HG02973 (cell line): ENCODE results near the gene SNX30.

ENCODE experiments used
- ATAC-seq: cut with Tn5 transposase; IDR thresholded peaks from one replicate; pipeline ENCODE4 v1.9.1; 2021; ENCODE audit warnings: moderate library complexity; ENCODE audit not compliant: unreplicated experiment

The SNX30 gene

DNA sequence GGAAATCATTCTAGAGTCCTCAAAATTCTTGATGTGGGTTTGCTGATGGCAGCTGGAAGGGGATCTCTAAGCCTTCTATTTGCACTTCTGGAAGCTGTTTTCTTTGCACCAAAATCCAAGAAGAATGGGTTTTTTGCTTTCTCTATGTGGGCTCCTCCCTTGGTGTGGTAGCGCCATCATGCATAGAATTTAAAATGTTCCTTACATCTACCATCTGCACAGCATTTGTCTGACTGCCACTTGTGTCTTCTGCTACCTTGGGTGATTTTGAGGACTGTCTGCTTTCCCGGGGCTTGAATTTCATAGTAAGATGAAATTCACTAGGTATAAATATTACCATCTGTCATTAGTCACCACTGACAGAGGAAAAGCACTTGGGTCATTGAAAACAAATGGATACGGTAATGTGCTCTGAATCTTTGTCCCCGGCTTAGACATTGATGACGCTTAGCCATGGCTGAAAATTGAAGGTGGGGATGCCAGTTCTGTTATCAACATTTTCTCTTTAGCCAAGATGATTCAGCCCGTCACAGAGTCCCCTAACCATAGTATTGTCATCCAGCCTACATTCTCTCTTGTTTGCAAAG is 30.0 kb downstream of the SNX30 start:
- no peak for ATAC-seq

DNA sequence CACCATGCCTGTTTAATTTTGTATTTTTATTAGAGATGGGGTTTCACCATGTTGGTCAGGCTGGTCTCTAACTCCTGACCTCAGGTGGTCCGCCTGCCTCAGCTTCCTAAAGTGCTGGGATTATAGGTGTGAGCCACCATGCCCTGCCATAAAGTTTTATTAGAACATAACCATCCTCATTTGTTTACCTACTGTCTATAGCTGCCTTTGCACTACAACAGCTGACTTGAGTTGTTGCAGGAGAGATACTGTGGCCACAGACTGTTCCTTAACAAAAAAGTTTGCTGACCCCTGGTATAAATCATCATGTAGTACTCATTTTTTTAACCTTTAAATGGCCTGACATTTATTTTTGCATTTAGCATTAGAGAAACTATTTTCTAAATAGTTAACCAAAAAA is 31.7 kb downstream of the SNX30 start:
- no peak for ATAC-seq

DNA sequence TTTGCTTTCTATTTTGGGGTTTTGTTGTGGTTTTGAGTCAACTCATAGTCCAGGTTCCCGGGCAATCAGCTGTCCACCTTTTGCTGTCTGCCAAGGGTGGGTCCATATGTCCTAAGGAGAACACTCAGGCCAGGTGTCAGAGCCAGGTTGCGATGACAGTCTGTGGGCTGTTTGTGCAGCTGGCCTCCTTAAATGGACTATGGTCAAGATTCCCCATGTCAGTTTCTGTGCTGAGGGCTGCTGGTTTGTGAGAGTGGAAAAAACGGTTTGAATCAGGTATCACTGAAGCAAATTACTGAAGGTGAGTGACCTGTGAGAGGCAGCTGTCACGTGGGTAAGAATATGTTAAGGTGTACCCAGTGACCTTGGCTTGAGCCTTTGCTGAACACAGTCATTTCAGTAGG is 33.0 kb downstream of the SNX30 start:
- ATAC-seq, result no peak

DNA sequence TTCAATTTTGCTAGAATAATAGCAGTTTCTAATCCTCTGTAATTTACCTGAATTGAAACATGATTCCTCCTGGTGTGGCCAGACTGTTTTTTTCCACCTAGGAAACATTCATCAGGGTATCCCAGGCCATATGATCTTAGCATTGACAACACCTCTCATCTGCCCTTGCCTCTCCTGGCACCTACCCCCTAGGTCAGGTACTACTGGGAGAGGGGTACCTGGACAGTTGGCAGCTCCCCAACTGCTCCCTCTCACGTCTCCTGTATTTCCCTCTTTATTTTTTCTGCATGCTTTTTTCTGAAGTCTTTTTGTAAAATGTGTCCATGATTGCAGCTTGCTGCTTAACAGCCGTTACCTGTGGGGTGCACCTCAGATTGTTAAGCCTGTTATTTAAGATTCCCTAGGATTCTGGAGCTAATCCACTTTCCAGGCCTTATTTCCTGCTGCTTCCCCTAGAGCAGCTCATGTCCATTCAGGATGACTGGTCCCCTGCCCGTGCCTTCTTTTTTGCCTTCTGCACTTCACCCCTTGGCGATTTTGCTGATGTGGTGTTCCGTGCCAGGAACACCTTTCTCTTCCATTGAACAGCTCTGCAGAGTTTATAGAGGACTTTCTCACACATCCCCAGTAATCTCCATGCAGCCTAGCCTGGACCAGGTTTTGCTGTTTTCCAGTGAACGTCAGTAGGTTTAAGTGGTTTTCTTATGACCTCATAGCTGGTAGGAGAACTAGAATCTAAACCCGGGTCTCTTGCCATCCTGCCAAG is 33.6 kb downstream of the SNX30 start:
- ATAC-seq, result no peak

DNA sequence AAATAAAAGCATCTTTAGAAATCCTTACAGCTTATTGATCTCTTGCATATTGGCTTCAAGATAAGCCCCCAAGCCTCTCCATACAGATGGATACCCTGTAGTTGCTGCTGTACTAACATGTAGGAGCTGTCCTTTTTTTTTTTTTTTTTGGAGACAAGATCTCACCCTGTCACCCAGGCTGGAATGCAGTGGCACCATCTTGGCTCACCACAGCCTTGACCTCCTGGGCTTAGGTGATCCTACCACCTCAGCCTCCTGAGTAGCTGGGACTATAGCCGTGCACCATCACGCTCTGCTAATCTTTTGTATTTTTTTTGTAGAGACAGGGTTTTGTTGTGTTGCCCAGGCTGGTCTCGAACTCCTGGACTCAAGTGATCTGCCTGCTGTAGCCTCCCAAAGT is 35.4 kb downstream of the SNX30 start:
- no peak for ATAC-seq

DNA sequence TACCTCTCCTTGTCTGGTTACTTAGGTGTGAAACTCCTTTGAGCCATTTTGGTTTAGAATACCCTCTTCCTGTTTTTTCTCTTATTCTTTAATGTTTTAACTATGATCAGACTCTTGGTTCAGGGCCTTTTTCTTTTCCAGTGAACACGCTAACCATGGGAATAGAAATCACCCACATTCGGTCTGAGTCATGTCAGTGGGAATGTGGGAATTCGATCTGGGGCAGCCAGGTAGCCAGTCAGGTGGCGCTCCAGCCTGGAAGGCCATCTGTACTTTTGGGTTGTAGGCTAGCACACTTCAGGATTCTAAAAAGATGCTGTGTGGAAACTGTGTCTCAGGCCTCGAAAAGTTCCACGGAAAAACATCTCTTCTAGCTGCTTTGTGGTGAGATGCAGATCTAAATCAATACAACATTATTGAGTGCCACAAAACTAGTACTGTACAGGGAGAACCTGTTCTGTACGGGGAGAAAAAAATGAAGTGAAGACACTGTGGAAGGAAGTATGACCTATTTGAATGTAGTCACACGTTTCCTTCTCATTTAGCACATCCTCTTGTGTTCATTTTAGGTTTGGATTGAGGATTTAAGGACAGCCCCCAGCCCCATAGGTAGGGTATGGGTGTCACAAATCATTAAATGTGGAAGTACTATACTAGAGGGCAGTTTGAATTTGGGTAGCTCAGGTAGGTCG is 36.4 kb downstream of the SNX30 start:
- ATAC-seq, result no peak

DNA sequence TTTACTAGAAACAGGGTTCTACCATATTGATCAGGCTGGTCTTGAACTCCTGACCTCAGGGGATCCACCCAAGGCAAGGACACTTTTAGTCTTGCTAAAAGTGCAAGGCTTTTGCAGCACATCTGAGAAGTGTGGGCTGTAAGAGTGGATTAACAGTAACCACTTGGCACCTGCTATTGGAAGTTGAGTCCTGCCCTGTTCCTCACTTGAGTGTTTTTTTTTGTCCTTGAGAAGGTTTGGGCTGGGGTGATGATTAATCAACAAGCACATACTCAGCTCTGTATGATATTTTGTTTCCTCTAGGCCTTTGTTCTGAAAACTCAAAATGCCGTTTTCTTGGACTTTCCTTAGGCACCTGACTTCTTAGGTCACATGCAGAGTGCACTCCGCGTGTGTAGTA is 37.4 kb downstream of the SNX30 start:
- no peak for ATAC-seq

DNA sequence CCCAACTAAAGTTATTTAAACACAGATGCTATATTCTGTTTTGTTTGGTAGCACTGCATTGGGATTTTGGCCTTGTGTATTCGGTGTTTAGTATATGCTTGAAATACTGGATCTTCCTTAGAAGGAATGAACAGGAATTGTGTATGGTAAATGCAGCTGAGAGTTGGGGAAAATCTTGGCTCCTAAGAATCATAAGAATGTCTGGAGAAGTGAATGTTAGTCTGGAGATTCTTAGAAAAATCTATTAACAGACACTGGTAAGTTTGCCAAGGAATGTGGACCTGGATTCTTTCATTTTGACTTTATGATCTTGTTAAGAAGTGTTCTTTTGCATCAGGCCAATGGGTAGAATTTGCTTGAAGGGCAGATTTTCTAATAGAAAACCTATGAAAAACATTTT is 38.9 kb downstream of the SNX30 start:
- no peak for ATAC-seq

DNA sequence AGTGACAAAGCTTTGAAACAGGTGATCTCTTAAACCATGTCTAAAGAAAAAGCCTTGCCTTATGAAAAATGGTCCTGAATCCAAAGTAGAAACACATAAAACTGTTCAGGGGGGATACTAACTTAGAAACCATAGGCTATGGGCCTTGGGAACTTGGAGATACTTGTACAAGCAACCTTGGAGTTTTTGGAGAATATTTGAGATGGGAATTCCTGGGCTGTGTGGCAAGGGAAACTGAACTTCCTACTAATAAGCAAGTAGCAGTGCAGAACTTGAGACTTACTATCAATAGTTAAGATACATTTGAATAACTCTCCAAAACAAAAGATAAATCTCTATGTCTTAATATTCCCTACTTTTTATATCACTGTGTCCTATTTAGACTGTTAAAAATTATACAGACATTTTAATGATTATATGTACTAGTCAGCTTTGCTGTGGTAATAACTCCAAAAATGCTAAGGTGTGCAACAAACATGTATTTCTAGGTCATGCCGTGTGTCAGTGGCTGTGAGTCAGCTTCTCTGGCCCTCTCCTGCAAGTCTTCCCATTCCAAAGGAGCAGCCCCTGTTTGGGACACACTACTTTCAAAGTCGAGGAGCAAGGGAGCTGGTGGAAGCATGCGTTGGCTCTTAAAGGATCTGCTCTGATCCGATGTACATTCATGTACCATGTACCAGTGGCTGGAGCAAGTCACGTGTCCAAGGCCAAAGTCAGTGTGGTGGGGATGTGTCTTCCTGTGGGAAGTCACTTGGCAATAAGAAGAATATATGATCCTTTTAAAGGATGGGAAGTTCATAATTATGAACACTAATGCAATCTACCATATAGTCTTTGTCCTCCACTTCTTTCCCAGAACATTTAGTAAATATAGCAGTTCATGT is 39.6 kb downstream of the SNX30 start:
- ATAC-seq, result no peak

DNA sequence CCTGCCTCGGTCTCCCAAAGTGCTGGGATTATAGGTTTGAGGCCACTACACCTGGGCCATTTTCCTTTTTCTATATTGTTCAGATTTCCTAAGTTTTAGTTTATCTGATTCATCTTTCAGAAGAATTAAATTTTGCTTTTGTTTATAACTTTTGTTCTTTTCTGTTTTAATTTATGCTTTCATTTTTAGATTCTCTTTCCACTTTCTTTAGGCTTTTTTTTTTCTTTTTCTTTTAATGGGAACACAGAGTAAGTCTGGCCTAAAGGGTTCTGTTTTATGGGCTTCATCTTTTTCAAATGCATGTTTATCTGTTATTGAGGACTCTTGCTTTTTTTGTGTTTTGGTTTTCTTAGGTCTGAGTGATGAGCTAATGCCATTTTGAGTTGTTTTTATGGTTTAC is 42.1 kb downstream of the SNX30 start:
- ATAC-seq, result no peak

DNA sequence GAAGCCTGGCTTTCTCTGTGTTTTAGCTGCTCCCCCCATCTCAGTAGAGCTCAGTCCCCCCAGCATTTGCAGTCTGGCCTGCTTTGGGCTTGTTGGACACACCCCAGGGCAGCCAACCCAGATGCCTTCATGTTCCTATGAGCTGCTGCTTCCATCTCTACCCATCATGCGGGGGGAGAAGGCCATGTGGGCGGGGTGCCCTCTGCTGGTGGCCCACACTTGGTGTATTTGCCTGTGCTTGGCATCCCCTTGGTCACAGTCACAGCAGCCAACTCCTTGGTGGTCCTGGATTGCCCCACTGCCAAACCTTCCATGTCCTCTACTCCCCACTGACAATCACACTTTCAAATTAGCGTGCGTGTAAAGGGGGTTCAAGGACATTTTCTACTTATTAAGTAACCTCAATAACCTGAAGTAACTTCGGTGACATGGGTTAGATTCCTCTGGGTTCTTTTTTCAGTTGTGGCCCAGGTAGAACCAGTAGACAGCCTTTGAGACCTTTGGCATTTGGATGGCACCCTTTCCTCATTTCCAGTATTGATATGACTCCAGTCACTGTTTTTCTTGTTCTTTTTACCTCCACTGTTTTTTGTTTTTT is 42.8 kb downstream of the SNX30 start:
- peak; percentile 86 for ATAC-seq

DNA sequence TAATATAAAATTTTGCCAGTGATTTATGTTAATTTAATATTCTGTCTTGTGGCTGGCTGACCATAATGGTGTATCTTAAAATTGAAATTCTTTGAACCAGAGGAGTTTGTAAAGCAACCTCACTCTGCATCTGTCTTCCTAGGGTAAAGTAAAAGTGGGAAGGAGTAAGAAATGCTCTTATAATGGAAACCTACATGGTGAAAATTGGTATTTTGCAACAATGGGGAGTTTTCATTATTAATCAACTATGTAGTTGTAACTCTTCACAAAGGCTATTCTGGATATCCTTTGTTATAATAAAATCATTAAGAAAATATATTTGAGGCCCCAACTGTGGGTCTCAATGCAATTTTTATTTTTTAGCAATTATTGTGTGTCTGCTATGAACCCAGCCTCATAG is 44.2 kb downstream of the SNX30 start:
- ATAC-seq, result no peak

DNA sequence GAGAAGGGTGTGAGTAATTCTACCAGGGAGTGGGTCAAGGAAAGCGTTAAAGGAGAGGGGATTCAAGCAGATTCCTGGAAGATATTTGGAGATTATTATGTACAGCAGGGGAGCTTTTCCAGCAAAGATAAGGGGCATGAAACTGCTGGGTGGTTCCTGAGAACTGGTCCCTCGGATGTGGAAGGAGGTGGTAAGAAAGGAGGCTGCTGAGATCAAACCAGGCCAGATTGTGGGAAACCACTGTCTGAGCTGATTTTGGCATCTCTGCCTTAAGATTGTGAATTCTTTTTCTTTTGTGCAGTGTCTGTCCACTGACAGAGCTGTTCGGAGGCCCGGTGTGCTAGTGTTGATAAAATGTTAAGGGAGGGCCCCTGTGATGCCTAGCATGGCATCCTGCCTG is 45.4 kb downstream of the SNX30 start:
- ATAC-seq, result no peak

DNA sequence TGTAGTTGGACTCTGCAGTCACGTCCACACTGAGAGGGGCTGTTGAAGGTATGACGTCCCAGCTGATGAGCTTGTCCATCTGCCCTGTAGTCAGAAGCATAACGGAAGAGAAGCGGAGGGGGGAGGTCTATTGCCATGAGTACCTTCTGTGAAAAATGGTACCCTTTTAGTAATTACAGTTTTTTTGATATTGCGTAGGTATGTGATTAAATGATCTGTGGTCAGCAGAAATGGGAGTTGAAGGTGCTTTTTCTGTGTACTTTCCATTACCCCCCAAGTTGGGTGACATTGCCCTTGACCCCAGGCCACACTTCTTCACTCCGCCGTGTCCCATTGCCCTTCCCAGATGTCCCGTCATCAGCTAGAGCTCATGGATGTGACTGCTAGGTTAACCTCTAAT is 45.9 kb downstream of the SNX30 start:
- no peak for ATAC-seq

DNA sequence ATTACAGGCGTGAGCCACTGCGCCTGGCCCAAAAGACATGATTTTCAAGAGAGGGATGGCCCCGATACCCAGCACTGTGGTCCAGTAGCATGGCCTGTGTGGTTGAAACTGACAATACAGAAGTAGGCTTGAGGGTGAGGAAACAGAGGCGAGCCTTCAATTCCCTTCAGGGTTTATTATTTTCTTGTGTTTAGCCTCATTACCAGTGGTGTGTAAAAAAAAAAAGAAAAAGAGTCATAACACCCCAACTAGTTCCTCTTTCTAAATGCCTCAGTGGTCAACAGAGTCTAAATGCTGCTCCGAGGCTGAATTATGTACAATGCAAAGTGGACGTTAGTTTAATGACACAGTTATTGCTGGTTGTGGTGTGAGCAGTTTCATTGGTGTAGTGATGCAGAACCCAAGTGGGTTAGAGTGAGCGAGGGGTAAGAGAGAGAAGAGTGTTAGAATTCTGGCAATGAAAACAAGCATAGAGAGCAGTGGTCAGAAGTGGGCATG is 58.8 kb downstream of the SNX30 start:
- ATAC-seq, result peak; percentile 97

DNA sequence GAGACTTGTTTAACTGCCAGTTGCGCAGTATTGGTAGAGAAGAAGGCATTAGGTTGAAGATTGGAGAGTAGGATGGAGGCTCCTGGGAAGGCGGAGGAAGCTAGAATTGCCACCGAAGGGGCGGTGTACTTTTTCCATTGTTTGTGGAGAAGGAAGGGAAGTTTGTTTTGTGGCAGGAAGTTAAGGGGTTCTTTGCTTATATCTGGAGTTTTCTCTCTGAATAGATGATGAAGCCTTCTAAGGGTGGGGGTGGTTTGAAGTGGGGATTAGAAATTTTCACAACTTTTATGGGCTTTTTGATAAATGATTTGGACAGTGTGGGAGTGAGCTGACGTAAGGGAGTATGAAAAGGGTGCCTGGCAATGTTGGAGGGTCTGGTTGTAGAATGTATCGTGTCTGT is 59.3 kb downstream of the SNX30 start:
- ATAC-seq, result no peak

DNA sequence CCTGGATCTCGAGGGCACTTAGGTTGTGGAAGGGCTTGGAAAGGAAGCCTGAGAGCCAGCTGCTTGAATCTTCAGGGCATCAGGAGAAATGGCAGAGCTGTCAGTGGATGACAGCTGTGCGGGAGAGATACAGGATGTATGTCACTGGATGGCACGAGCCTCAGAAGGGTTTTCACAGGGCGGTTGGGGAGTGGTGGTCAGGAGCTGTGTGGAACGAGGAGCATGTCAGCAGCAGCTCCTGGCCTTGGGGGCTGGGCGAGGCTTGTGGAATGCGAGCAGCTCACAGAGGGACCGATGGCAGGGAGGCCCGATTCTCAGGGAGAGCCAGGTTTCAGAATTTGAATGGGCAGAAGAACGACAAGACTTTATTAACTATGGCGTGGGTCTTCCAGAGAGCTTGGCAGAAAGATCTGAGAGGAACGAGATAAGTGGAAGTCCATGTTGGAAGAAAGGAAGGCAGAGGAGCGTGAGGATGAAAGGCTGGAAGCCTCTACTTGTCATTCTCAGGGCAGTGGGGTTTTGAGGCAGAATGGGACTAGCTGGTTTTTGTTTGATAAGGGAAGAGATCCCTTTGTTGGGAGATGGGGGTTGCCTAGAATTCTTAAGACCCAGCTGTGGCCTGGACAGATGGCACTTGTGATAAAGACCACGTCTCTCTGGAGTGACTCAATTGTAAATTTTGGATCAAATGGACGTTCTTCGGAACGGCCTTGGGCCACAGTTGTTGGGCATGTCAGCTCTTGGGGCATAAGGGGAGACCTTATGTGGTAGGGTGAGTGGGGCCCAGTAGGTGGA is 60.3 kb downstream of the SNX30 start:
- no peak for ATAC-seq

DNA sequence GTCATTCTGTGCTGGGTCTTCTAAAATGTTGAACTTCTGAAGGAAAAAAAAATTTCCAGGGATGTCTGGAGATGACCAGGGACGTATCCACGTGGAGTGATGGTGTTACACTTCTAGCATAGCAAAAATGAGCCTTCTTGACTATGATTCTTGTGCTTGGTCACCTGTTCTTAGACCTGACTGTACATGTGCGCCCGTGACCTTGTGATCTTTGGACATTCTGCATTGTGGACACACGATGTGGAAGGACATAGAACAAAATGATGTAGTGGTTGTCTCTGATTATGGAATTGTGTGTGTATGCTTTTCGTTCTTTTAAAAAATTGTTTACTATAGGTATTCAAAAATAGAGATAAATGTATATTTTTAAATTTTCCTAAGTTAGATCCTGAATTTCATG is 61.0 kb downstream of the SNX30 start:
- ATAC-seq, result no peak

DNA sequence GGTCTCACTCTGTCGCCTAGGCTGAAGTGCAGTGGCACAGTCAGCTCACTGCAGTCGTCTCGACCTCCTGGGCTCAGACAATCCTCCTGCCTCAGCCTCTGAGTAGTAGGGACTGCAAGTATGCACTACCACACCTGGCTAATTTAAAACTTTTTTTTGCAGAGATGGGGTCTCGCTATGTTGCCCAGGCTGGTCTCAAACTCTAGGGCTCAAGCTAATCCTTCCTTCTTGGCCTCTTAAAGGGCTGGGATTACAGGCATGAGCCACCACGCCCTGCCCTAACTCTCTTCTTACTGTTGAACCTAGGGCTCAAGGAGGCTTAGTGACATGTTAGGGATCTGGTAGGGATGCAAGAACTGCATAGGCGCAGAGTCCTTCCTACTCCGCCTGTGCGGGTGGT is 65.3 kb downstream of the SNX30 start:
- no peak for ATAC-seq

DNA sequence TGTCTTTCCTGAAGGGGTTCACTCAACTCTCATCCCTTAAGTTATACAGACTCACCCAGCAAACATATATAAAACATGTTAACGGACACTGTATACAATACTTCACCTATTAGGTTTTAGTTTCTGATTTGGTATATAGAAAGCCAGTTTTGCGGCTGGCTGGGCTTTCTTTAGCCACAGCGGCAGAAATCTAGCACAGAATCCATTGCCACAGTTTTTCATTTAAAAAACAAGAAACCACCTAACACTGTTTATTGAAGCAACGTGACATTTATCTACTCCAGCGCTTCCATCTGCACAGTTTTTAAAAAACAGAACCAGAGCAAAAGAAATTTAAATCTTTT is 67.3 kb downstream of the SNX30 start:
- no peak for ATAC-seq
